Lower lobe of right lung (tissue), 2 donors: ENCODE results near the gene CRTC1. TPM values are rescaled to one million over a fixed set of nuclear protein-coding genes. Genes with fewer than 3 reads are reported as not detected.

ENCODE experiments used
- ATAC-seq, 2 donors: fragments of 200-7000 bp; cut with Tn5 transposase; one replicate each; pipeline ENCODE4 v1.9.1; 2020 to 2022; ENCODE audit warnings: mild to moderate bottlenecking in 2 of 2, moderate library complexity in 2 of 2
- DNase-seq: peaks from one replicate; pipeline ENCODE4 v3.0.0-alpha.2; 2020
- H3K27ac ChIP-seq: fragments of 200-600 bp; one replicate; pipeline ENCODE4 v1.8.0; 2022
- H3K27me3 ChIP-seq: fragments of 200-600 bp; one replicate; pipeline ENCODE4 v1.8.0; 2022; ENCODE audit warnings: low read depth
- H3K36me3 ChIP-seq: fragments of 200-600 bp; one replicate; pipeline ENCODE4 v1.8.0; 2022; ENCODE audit warnings: mild to moderate bottlenecking
- H3K4me1 ChIP-seq: fragments of 200-600 bp; one replicate; pipeline ENCODE4 v1.8.0; 2022
- H3K4me3 ChIP-seq: fragments of 200-600 bp; one replicate; pipeline ENCODE4 v1.8.0; 2022; ENCODE audit warnings: mild to moderate bottlenecking
- H3K9me3 ChIP-seq: fragments of 200-600 bp; one replicate; pipeline ENCODE4 v1.8.0; 2022
- intact Hi-C: fragments of 100-400 bp; cut with DNase I; formaldehyde crosslinking; loops from one replicate; pipeline ENCODE4 v1.11.0; 2022
- total RNA-seq: library from RNA; stranded (reverse); fragmentation: NEBNext Ultra II Directional; extraction: Animal tissue kit (Norgen Biotek cat#: 25700); gene quantifications from one replicate; pipeline ENCODE4 v1.2.1, GENCODE V29; 2021
- TF ChIP-seq, protein P1 (sequence below): fragments of 200-600 bp; IDR thresholded peaks from one replicate; pipeline ENCODE4 v1.8.0; 2022; ENCODE audit warnings: antibody characterized with exemption, mild to moderate bottlenecking
- donor health status: DM: no; HTN: yes; CAD: no; lungs with severe emphysema.

CRTC1 gene
- total RNA-seq, 1 donor from 2014 or later: 16.2 TPM

DNA sequence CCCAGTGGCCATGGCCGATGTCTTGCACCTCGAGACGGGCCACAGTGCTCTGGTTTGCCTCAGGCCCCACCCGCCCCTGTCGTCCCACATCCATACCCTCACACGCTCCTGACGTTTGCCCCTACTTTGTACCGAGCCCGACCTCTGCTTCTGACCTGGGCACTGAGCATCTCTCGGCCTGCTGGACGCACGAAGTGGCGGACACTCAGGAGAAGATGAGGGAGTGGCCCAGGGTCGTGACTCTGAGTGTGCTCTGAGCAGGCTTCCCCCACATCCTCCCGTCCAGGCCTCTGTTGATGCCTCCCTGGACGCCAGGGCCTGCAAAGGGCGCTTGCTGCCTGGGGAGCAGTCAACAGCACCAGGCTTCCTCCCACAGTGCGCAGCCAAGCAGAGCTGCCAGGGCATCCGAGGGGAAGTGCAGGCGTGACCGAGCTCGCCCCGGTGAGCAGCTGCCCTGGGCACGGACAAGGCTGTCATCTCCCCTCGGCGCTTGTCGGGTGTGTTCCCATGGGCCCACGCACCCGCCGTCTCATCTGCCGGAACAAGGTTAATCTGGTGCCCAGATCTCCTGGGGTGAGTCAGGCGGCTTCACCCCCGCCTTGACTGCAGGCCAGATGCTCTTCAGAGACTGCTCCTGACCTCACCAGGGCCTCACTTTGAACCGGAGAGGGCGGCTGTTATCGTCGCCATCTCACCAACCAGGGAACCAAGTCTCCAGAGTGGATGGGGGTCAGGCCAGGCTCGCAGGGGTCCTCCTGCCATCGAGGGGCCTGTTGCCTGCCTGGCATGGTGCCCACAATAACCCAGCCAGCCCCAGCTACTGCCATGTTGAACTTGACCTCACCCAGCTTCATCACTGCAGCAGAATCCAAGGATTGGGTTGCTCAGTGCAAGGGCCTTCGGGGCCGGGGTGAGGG lies 80.5 kb downstream of the CRTC1 start:
- no peaks in the 10 kb centered on the region for H3K36me3 ChIP-seq
- no peaks in the 10 kb centered on the region for H3K9me3 ChIP-seq
- peaks cover 37% of the 10 kb centered on the region for H3K4me1 ChIP-seq
- TF ChIP-seq, protein P1, sequence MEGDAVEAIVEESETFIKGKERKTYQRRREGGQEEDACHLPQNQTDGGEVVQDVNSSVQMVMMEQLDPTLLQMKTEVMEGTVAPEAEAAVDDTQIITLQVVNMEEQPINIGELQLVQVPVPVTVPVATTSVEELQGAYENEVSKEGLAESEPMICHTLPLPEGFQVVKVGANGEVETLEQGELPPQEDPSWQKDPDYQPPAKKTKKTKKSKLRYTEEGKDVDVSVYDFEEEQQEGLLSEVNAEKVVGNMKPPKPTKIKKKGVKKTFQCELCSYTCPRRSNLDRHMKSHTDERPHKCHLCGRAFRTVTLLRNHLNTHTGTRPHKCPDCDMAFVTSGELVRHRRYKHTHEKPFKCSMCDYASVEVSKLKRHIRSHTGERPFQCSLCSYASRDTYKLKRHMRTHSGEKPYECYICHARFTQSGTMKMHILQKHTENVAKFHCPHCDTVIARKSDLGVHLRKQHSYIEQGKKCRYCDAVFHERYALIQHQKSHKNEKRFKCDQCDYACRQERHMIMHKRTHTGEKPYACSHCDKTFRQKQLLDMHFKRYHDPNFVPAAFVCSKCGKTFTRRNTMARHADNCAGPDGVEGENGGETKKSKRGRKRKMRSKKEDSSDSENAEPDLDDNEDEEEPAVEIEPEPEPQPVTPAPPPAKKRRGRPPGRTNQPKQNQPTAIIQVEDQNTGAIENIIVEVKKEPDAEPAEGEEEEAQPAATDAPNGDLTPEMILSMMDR: no peak
- ATAC-seq (peak; percentile 47 to 68), DNase-seq (peak; percentile 70)
- peak overlapping the region; percentile 11 for H3K27ac ChIP-seq
- no peaks in the 10 kb centered on the region for H3K27me3 ChIP-seq
- H3K4me3 ChIP-seq: no peak overlapping the region
- intact Hi-C loops: no loop called here

DNA sequence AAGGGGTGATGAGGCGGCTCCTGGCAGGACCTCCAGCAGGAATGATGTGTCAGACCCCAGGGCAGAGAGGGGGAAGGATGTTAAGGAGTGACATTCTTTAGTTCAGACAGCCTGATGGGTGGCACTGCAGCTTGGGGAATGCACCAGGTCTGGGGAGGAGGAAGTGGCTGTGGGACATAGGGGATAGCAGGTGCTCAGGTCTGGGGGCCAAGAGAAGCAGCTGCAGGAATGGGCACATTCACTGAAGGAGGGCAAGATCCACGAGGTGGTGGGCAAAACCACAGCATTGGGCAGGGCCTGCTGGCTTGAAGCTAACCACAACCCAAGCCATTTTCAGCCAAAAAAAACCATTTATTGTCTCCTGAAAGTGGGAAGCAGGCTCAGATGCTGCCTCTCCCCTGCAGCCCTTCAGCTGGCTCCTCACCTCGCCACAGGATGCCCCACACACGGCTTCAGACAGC lies 81.1 kb downstream of the CRTC1 start:
- Histone ChIP-seq H3K36me3 (no peaks in the 10 kb centered on the region), H3K9me3 (no peaks in the 10 kb centered on the region), H3K27ac (no peak overlapping the region), H3K27me3 (no peaks in the 10 kb centered on the region), H3K4me3 (no peak overlapping the region), H3K4me1 (peaks cover 38% of the 10 kb centered on the region)
- TF ChIP-seq, protein P1: no peak
- DNase-seq: no peak
- no peak for ATAC-seq
- intact Hi-C loops: no loop called here

DNA sequence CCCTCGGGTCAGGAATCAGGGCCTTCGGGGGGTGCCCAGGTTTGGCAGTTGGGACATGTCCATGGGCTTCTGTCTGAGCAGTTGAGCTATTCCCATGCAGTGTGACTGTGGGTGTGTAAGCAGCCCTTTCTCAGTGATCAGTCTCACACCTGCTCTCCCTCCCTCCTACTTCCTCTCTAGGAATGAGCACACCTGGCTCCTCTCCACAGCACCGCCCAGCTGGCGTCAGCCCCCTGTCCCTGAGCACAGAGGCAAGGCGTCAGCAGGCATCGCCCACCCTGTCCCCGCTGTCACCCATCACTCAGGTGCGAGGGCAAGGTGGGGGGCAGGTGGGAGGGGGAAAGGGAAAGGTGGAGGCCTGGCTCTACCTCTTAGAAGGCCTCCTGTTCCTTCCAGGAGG lies 81.7 kb downstream of the CRTC1 start:
- DNase-seq: no peak
- H3K27ac ChIP-seq: no peak overlapping the region
- H3K36me3 ChIP-seq: no peaks in the 10 kb centered on the region
- no peaks in the 10 kb centered on the region for H3K27me3 ChIP-seq
- TF ChIP-seq, protein P1: no peak
- intact Hi-C loops: no loop called here
- H3K4me3 ChIP-seq: no peak overlapping the region
- no peaks in the 10 kb centered on the region for H3K9me3 ChIP-seq
- H3K4me1 ChIP-seq: peaks cover 38% of the 10 kb centered on the region
- ATAC-seq: no peak

DNA sequence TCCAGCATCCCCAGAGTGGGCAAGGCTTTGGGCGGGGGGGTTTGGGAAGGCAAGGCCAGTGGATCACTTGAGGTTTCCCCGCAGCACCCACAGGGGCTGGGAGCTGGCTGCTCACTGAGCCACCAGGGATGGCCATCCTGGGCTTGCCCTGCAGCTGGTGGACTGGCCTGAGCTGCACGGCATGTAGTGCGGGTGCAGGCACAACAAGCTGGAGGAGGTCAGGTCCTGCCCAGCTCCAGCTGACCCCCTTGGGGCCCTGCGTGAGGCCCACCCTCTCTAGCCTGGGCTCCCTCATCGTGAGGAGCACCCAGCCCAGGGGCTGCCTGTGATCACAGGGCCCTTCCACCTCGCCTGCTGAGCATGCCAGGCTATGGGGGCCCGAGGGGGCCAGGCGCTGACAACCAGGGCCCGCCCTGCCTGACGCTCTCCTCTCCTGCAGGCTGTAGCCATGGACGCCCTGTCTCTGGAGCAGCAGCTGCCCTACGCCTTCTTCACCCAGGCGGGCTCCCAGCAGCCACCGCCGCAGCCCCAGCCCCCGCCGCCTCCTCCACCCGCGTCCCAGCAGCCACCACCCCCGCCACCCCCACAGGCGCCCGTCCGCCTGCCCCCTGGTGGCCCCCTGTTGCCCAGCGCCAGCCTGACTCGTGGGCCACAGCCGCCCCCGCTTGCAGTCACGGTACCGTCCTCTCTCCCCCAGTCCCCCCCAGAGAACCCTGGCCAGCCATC lies 84.7 kb downstream of the CRTC1 start:
- H3K9me3 ChIP-seq: no peaks in the 10 kb centered on the region
- ATAC-seq (no peak), DNase-seq (no peak)
- no peak overlapping the region for H3K27ac ChIP-seq
- intact Hi-C loops: no loop called here
- TF ChIP-seq, protein P1: no peak
- no peak overlapping the region for H3K4me3 ChIP-seq
- H3K27me3 ChIP-seq: no peaks in the 10 kb centered on the region
- peaks cover 19% of the 10 kb centered on the region for H3K4me1 ChIP-seq
- no peaks in the 10 kb centered on the region for H3K36me3 ChIP-seq

DNA sequence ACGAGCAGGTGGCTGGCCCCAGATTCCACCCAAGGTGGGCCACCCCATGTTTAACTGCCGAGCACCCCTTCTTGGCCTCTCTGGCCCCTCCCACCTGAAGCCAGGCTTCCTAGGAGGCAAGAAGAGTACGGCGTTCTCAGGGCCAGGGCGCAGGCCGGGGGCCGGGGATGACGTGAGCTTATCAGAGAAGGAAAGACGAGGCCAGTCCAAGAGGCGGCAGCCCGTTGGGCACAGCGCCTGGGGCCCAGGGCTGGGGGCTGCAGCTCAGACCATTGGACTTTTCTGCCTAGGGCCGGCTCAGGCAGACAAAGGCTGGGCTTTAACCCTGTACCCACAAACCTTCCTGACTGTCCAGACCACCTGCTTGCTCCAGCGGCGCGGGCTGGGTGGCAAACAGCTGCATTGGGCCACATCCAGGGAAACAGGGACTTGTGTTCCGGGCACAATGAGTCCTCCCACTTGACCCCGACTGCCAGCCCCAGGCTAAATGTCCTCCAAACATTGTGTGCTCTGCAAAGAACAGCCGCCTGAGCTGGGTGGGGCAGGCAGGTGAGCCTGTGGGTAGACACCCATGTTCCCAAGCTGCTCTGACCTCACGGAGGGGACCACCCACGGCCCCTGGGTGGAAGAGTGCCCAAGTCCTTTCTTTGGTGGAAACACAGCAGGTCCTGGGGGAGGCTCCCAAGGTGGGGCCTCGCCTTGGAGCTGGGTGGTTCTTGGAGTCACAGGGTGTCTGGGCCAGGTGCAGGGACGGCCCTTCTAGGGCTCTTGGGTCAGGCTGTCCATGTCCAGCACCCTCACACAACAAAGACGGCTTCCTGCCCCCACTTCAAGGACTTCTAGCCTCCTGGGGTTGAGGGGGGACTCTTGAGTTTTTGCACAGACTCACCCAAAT lies 85.8 kb downstream of the CRTC1 start:
- Histone ChIP-seq H3K36me3 (no peaks in the 10 kb centered on the region), H3K4me3 (no peak overlapping the region), H3K27me3 (no peaks in the 10 kb centered on the region), H3K27ac (peak overlapping the region; percentile 41), H3K9me3 (no peaks in the 10 kb centered on the region), H3K4me1 (peaks cover 9% of the 10 kb centered on the region)
- ATAC-seq (peak; percentile 84 to 87), DNase-seq (peak; percentile 89)
- intact Hi-C loops: no loop called here
- TF ChIP-seq, protein P1: no peak
